Measurements from ENCODE around the gene PARVG.

The PARVG gene

GRCh38 chr22:44137415-44137814, 43.3 kb upstream of the PARVG start:
- Histone ChIP-seq H3K79me1 (ENCODE audit: low read length) (no peaks in the 10 kb centered on the region), H3K27ac (ENCODE audit: low read depth, low read length) (no peak overlapping the region), H4K12ac (ENCODE audit: low read depth, low read length) (no peak overlapping the region), H3K36me3 (ENCODE audit: control insufficient read depth in 1 of 2, insufficient read depth in 2 of 2, low read length in 2 of 2) (no peaks in the 10 kb centered on the region), H3K18ac (ENCODE audit: low read length) (no peak overlapping the region), H2AK5ac (ENCODE audit: low read length) (no peak overlapping the region), H3K9ac (ENCODE audit: low read length) (no peak overlapping the region), H4K8ac (ENCODE audit: low read depth, low read length) (no peak overlapping the region), H3K9me3 (ENCODE audit: insufficient read depth, low read depth, low read length) (peaks cover 13% of the 10 kb centered on the region), H3K4me1 (ENCODE audit: control insufficient read depth in 1 of 2, insufficient read depth in 2 of 2, low read length in 2 of 2) (no peaks in the 10 kb centered on the region), H2AFZ (ENCODE audit: insufficient read depth, low read length, poor library complexity) (no peak overlapping the region), H2BK120ac (ENCODE audit: insufficient read depth, low read length, poor library complexity) (no peak overlapping the region), H3K79me2 (ENCODE audit: control insufficient read depth, insufficient read depth, low read length, poor library complexity) (no peaks in the 10 kb centered on the region), H4K91ac (ENCODE audit: low read depth, low read length) (no peak overlapping the region), H3K4me2 (ENCODE audit: low read length) (no peak overlapping the region), H3K4me3 (ENCODE audit: low read depth, low read length) (no peak overlapping the region), H3K4ac (ENCODE audit: low read depth, low read length) (no peak overlapping the region), H3K27me3 (ENCODE audit: insufficient read depth, low read length) (no peaks in the 10 kb centered on the region), H3K23ac (ENCODE audit: low read length) (no peak overlapping the region), H2BK5ac (ENCODE audit: low read depth, low read length, poor library complexity) (no peak overlapping the region), H3K14ac (ENCODE audit: low read length) (no peak overlapping the region), H2BK12ac (ENCODE audit: low read length) (no peak overlapping the region)
- no peak for DNase-seq
- no CpG with 5 or more reads among the region's 3 CpGs for WGBS (ENCODE audit: extremely low coverage, insufficient coverage, insufficient read length)

DNA sequence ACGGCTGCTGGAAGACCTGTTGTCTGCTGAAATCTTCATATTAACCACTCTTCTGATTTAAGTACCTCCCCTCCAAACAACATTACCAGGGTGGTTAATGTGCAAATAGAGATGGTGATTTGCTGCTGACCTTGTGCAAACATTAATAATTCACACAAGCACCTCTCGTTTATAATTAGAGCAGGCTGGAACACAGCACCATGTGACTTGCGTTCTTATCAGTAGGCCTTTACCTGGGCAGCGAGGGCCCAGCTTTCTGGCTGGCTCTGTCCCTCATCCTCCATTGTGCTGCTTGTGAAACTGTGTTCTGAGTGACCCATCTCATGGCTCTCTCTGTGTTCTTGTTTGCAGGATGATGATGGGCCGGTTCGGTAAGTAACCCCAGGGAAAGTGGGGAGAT, 41.0 kb upstream of the PARVG start:
- Histone ChIP-seq H3K27me3 (ENCODE audit: insufficient read depth, low read length) (no peaks in the 10 kb centered on the region), H3K18ac (ENCODE audit: low read length) (no peak overlapping the region), H4K12ac (ENCODE audit: low read depth, low read length) (no peak overlapping the region), H3K79me2 (ENCODE audit: control insufficient read depth, insufficient read depth, low read length, poor library complexity) (no peaks in the 10 kb centered on the region), H3K14ac (ENCODE audit: low read length) (no peak overlapping the region), H3K4me2 (ENCODE audit: low read length) (no peak overlapping the region), H3K79me1 (ENCODE audit: low read length) (no peaks in the 10 kb centered on the region), H3K9me3 (ENCODE audit: insufficient read depth, low read depth, low read length) (peaks cover 13% of the 10 kb centered on the region), H2AK5ac (ENCODE audit: low read length) (no peak overlapping the region), H3K23ac (ENCODE audit: low read length) (no peak overlapping the region), H3K4me3 (ENCODE audit: low read depth, low read length) (no peak overlapping the region), H3K4ac (ENCODE audit: low read depth, low read length) (no peak overlapping the region), H2BK12ac (ENCODE audit: low read length) (no peak overlapping the region), H2BK5ac (ENCODE audit: low read depth, low read length, poor library complexity) (no peak overlapping the region), H2AFZ (ENCODE audit: insufficient read depth, low read length, poor library complexity) (no peak overlapping the region), H4K8ac (ENCODE audit: low read depth, low read length) (no peak overlapping the region), H3K27ac (ENCODE audit: low read depth, low read length) (no peak overlapping the region), H3K36me3 (ENCODE audit: control insufficient read depth in 1 of 2, insufficient read depth in 2 of 2, low read length in 2 of 2) (no peaks in the 10 kb centered on the region), H3K4me1 (ENCODE audit: control insufficient read depth in 1 of 2, insufficient read depth in 2 of 2, low read length in 2 of 2) (no peaks in the 10 kb centered on the region), H3K9ac (ENCODE audit: low read length) (no peak overlapping the region), H2BK120ac (ENCODE audit: insufficient read depth, low read length, poor library complexity) (no peak overlapping the region), H4K91ac (ENCODE audit: low read depth, low read length) (no peak overlapping the region)
- no peak for DNase-seq
- WGBS (ENCODE audit: extremely low coverage, insufficient coverage, insufficient read length), result no CpG with 5 or more reads among the region's 6 CpGs

DNA sequence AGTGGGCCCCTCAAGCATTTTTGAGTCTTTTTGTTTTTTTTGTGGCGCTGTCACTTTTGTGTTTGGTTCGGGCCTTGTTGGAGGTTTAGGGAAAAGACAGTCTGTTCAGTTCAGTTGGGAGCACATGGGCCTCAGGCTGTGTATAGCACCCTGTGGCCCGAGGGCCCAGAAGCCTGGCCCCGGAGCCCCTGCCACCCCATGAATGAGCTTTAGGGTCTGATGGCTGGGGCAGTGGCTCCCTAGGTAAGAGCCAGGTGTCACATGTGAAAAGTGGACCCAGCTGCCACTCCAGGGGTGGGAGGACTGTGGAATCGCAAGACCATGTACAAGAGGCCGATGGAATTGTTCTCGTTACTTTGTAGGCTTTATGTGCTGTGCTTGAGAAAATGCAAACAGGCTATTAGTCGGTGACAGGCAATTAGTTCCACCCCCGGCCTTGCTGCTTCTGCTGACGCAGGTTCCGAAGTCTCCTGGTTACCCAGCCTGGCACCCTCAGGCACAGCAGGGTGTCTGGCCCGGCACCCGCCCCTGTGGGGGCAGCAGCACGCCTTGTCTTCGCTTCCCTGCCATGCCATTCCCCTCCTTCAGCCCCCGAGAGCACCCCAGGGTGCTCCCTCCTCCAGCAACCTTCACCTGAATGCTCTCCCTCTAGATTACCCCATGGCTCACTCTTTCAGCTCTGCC, 38.2 kb upstream of the PARVG start:
- H3K14ac ChIP-seq (ENCODE audit: low read length), result no peak overlapping the region
- no peak overlapping the region for H4K12ac ChIP-seq (ENCODE audit: low read depth, low read length)
- no peak overlapping the region for H3K27ac ChIP-seq (ENCODE audit: low read depth, low read length)
- peaks cover 13% of the 10 kb centered on the region for H3K9me3 ChIP-seq (ENCODE audit: insufficient read depth, low read depth, low read length)
- no peak overlapping the region for H3K4ac ChIP-seq (ENCODE audit: low read depth, low read length)
- no peak overlapping the region for H2BK12ac ChIP-seq (ENCODE audit: low read length)
- H3K79me2 ChIP-seq (ENCODE audit: control insufficient read depth, insufficient read depth, low read length, poor library complexity), result no peaks in the 10 kb centered on the region
- H3K4me3 ChIP-seq (ENCODE audit: low read depth, low read length), result no peak overlapping the region
- no peak overlapping the region for H3K9ac ChIP-seq (ENCODE audit: low read length)
- no peak overlapping the region for H3K18ac ChIP-seq (ENCODE audit: low read length)
- no peak for DNase-seq
- H2BK5ac ChIP-seq (ENCODE audit: low read depth, low read length, poor library complexity), result no peak overlapping the region
- no peak overlapping the region for H4K91ac ChIP-seq (ENCODE audit: low read depth, low read length)
- H3K4me2 ChIP-seq (ENCODE audit: low read length), result no peak overlapping the region
- H3K23ac ChIP-seq (ENCODE audit: low read length), result no peak overlapping the region
- H2AK5ac ChIP-seq (ENCODE audit: low read length), result no peak overlapping the region
- H3K79me1 ChIP-seq (ENCODE audit: low read length), result no peaks in the 10 kb centered on the region
- no peaks in the 10 kb centered on the region for H3K36me3 ChIP-seq (ENCODE audit: control insufficient read depth in 1 of 2, insufficient read depth in 2 of 2, low read length in 2 of 2)
- no peak overlapping the region for H2AFZ ChIP-seq (ENCODE audit: insufficient read depth, low read length, poor library complexity)
- H3K4me1 ChIP-seq (ENCODE audit: control insufficient read depth in 1 of 2, insufficient read depth in 2 of 2, low read length in 2 of 2), result no peaks in the 10 kb centered on the region
- H3K27me3 ChIP-seq (ENCODE audit: insufficient read depth, low read length), result peaks cover 5% of the 10 kb centered on the region
- no CpG with 5 or more reads among the region's 16 CpGs for WGBS (ENCODE audit: extremely low coverage, insufficient coverage, insufficient read length)
- H2BK120ac ChIP-seq (ENCODE audit: insufficient read depth, low read length, poor library complexity), result no peak overlapping the region
- no peak overlapping the region for H4K8ac ChIP-seq (ENCODE audit: low read depth, low read length)

DNA sequence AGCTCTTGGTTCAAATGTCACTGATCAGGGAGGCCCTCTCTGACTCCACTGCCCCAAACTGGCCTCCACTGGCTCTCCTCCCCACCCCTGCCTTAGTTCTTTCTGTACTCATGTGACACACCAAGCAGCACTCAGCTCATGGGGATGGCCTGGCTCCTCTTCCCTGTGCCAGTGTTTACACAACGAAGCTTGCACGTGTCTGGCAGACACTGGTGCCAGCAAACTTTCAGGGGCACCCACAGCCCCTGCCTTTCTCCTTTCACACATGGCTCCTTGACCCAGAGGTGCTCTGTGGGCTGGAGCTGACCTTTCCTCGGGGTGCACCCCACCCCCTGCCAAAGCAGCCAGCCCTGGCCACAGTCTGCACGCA, 37.6 kb upstream of the PARVG start:
- no peak overlapping the region for H2BK5ac ChIP-seq (ENCODE audit: low read depth, low read length, poor library complexity)
- peaks cover 0 to under 1% of the 10 kb centered on the region in 2 experiments for H3K4me1 ChIP-seq (ENCODE audit: control insufficient read depth in 1 of 2, insufficient read depth in 2 of 2, low read length in 2 of 2)
- DNase-seq, result no peak
- no peak overlapping the region for H2BK12ac ChIP-seq (ENCODE audit: low read length)
- no peak overlapping the region for H3K14ac ChIP-seq (ENCODE audit: low read length)
- no peak overlapping the region for H3K18ac ChIP-seq (ENCODE audit: low read length)
- no peaks in the 10 kb centered on the region for H3K79me1 ChIP-seq (ENCODE audit: low read length)
- H3K9me3 ChIP-seq (ENCODE audit: insufficient read depth, low read depth, low read length), result peaks cover 9% of the 10 kb centered on the region
- no peak overlapping the region for H4K91ac ChIP-seq (ENCODE audit: low read depth, low read length)
- WGBS (ENCODE audit: extremely low coverage, insufficient coverage, insufficient read length), result no CpG with 5 or more reads among the region's 4 CpGs
- no peak overlapping the region for H4K8ac ChIP-seq (ENCODE audit: low read depth, low read length)
- peaks cover 6% of the 10 kb centered on the region for H3K27me3 ChIP-seq (ENCODE audit: insufficient read depth, low read length)
- H2AK5ac ChIP-seq (ENCODE audit: low read length), result no peak overlapping the region
- H3K9ac ChIP-seq (ENCODE audit: low read length), result no peak overlapping the region
- no peak overlapping the region for H2AFZ ChIP-seq (ENCODE audit: insufficient read depth, low read length, poor library complexity)
- no peak overlapping the region for H3K4me3 ChIP-seq (ENCODE audit: low read depth, low read length)
- H3K23ac ChIP-seq (ENCODE audit: low read length), result no peak overlapping the region
- no peak overlapping the region for H3K4me2 ChIP-seq (ENCODE audit: low read length)
- no peak overlapping the region for H4K12ac ChIP-seq (ENCODE audit: low read depth, low read length)
- H3K79me2 ChIP-seq (ENCODE audit: control insufficient read depth, insufficient read depth, low read length, poor library complexity), result no peaks in the 10 kb centered on the region
- H3K4ac ChIP-seq (ENCODE audit: low read depth, low read length), result no peak overlapping the region
- no peaks in the 10 kb centered on the region for H3K36me3 ChIP-seq (ENCODE audit: control insufficient read depth in 1 of 2, insufficient read depth in 2 of 2, low read length in 2 of 2)
- no peak overlapping the region for H3K27ac ChIP-seq (ENCODE audit: low read depth, low read length)
- H2BK120ac ChIP-seq (ENCODE audit: insufficient read depth, low read length, poor library complexity), result no peak overlapping the region

Measured in trophoblast cell (in vitro differentiated cells and primary cell).